Measurements from ENCODE around the gene RBFOX2. TPM values are rescaled to one million over a fixed set of nuclear protein-coding genes. Genes with fewer than 3 reads are reported as not detected.

RBFOX2 gene
- total and polyA plus RNA-seq, 2 donors (not counting 3 experiments of a cell fraction or from before 2014, with no cell fraction given): 125 to 142 TPM

DNA sequence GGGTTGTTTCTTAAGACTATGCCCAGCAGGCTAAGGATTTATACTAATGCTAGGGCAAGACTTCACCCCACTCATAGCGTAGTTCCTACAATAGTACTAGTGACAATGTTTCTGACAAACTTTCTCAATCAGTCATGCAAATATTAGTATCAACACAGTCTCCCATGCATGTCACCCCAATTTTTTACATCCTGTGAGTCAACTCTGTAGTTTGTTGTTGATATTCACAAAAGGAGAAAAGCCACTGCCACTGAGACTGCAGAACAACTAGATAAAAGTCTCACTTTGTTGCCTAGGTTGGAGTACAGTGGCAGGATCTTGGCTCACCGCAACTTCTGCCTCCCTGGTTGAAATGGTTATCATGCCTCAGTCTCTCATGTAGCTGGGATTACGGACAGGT is 155.2 kb downstream of the RBFOX2 start:
- Histone ChIP-seq H3K9me1 (replicated peaks; ENCODE audit: control insufficient read depth, extremely low read depth, insufficient read depth, low read length) (peaks cover 4% of the 10 kb centered on the region), H3K4me3 (replicated peaks in 1 of 3; ENCODE audit: insufficient read depth in 1 of 3, low read depth in 1 of 3, low read length in 3 of 3) (no peak overlapping the region), H3K9me3 (replicated peaks; ENCODE audit: control insufficient read depth, insufficient read depth, low read length) (no peaks in the 10 kb centered on the region), H3K4me2 (ENCODE audit: insufficient read depth, low read length) (no peak overlapping the region), H3K27me3 (ENCODE audit: control insufficient read depth in 2 of 2, insufficient read depth in 2 of 2, low read length in 2 of 2) (no peaks in the 10 kb centered on the region), H4K20me1 (replicated peaks; ENCODE audit: control insufficient read depth, extremely low read depth, insufficient read depth, low read length) (no peaks in the 10 kb centered on the region), H2AFZ (ENCODE audit: low read depth, low read length) (no peak overlapping the region), H3K9ac (replicated peaks; ENCODE audit: extremely low read depth, insufficient read depth, low read length) (no peak overlapping the region), H3K4me1 (ENCODE audit: control insufficient read depth, extremely low read depth, insufficient read depth, low read length) (no peaks in the 10 kb centered on the region), H3K36me3 (ENCODE audit: control insufficient read depth in 2 of 2, extremely low read depth in 1 of 2, insufficient read depth in 2 of 2, low read length in 2 of 2) (no peaks in the 10 kb centered on the region), H3K27ac (ENCODE audit: insufficient read depth, low read depth, low read length) (no peak overlapping the region), H3K79me2 (ENCODE audit: control insufficient read depth, insufficient read depth, low read length) (peaks cover 11% of the 10 kb centered on the region)
- dilution Hi-C loops (cut with MboI; ENCODE audit: extremely low pct_ligation_motif_present, low sequenced_read_pairs) (no loop called here), intact Hi-C loops (cut with micrococcal nuclease) (no loop called here)
- FAIRE-seq: no peak
- no TSS peak for BruUV-seq (replicated peaks)
- ChIA-PET POLR2A (no interaction called here), CTCF (interaction anchor here (1.7 kb wide), 1 partner anchor 192 kb away, joined by 5 read pairs; no protein-coding TSS in a partner anchor)
- no peak for DNase-seq (ENCODE audit: low read depth, low spot score)
- TF ChIP-seq POLR2AphosphoS5 (IDR thresholded peaks at IDR 0.05; ENCODE audit: insufficient read depth, low read depth, low read length): no peak
- no peak for TF ChIP-seq POLR2A (IDR thresholded peaks at IDR 0.05; ENCODE audit: low read depth, low read length)
- TF ChIP-seq, protein P1, sequence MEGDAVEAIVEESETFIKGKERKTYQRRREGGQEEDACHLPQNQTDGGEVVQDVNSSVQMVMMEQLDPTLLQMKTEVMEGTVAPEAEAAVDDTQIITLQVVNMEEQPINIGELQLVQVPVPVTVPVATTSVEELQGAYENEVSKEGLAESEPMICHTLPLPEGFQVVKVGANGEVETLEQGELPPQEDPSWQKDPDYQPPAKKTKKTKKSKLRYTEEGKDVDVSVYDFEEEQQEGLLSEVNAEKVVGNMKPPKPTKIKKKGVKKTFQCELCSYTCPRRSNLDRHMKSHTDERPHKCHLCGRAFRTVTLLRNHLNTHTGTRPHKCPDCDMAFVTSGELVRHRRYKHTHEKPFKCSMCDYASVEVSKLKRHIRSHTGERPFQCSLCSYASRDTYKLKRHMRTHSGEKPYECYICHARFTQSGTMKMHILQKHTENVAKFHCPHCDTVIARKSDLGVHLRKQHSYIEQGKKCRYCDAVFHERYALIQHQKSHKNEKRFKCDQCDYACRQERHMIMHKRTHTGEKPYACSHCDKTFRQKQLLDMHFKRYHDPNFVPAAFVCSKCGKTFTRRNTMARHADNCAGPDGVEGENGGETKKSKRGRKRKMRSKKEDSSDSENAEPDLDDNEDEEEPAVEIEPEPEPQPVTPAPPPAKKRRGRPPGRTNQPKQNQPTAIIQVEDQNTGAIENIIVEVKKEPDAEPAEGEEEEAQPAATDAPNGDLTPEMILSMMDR (IDR thresholded peaks at IDR 0.05; ENCODE audit: extremely low read depth in 1 of 2, insufficient read depth in 1 of 2, low read depth in 1 of 2, low read length in 2 of 2): no peak
- TF ChIP-seq FOS (IDR thresholded peaks at IDR 0.05; ENCODE audit: borderline replicate concordance, insufficient read depth, low read length): no peak
- no peak for TF ChIP-seq MYC (IDR thresholded peaks at IDR 0.05; ENCODE audit: low read depth, low read length)
- TF ChIP-seq JUN (IDR thresholded peaks at IDR 0.05; ENCODE audit: borderline replicate concordance, insufficient read depth, insufficient read length, low read depth): no peak
- TF ChIP-seq EZH2 (IDR thresholded peaks at IDR 0.05; ENCODE audit: borderline replicate concordance, low read depth, low read length, severe bottlenecking): no peak
- no peak for TF ChIP-seq GATA2 (IDR thresholded peaks at IDR 0.05; ENCODE audit: insufficient read depth, insufficient read length, low read depth, low read length)
- TF ChIP-seq, protein P2, sequence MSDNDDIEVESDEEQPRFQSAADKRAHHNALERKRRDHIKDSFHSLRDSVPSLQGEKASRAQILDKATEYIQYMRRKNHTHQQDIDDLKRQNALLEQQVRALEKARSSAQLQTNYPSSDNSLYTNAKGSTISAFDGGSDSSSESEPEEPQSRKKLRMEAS (IDR thresholded peaks at IDR 0.05; ENCODE audit: insufficient read depth, insufficient read length): no peak
